Central memory CD8-positive, alpha-beta T cell (primary cell): ENCODE measurements around the gene POLA2.
A peak's percentile ranks its signal among the peaks of the same experiment; 100 is the strongest.
"Not testable (repeated sequence)": the region's sequence is repeated elsewhere in the genome, so short reads cannot be mapped to it uniquely, and the experiment has no call there.

Experiments used
- ATAC-seq: fragments of 150-1000 bp; cut with Tn5 transposase; replicated peaks from 2 replicates; pipeline ENCODE4 v1.10.0; 2022; ENCODE audit warnings: mild to moderate bottlenecking, moderate FRiP score, moderate number of reproducible peaks; ENCODE audit not compliant: poor library complexity, severe bottlenecking; ENCODE audit errors: extremely low read depth
- DNase-seq, 2 donors: peaks; one replicate each; pipeline ENCODE4 v3.0.0; 2021; ENCODE audit warnings: low spot score in 2 of 2
- H3K27ac Mint-ChIP-seq: one replicate; pipeline ENCODE4 v1.8.0; 2022; ENCODE audit warnings: low read depth, mild to moderate bottlenecking, moderate library complexity, mixed read lengths
- H3K27me3 Mint-ChIP-seq: one replicate; pipeline ENCODE4 v1.8.0; 2022; ENCODE audit warnings: mixed read lengths
- H3K36me3 Mint-ChIP-seq: one replicate; pipeline ENCODE4 v1.8.0; 2022; ENCODE audit warnings: mild to moderate bottlenecking, moderate library complexity, mixed read lengths; ENCODE audit not compliant: insufficient read depth
- H3K4me1 Mint-ChIP-seq: one replicate; pipeline ENCODE4 v1.8.0; 2022; ENCODE audit warnings: mixed read lengths
- H3K4me3 Mint-ChIP-seq: one replicate; pipeline ENCODE4 v1.8.0; 2022; ENCODE audit warnings: mild to moderate bottlenecking, moderate library complexity, mixed read lengths
- H3K9me3 Mint-ChIP-seq: one replicate; pipeline ENCODE4 v1.8.0; 2022; ENCODE audit warnings: mixed read lengths

Gene POLA2

DNA sequence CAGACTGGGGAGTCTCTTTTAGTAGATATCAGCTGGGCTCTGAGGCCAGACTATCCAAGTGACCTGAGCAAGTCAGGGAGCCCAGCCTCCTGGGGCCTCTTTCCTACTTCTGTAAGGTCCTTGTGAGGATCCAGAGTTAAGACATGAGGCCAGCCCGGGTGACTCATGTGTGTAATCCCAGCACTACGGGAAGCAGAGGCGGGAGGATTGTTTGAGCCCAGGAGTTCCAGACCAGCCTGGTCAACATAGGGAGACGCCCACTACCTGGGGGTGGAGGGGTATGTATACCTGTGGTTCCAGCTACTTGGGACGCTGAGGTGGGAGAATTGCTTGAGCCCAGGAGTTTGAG, 36.9 kb upstream of the POLA2 start:
- H3K27ac Mint-ChIP-seq: no peak overlapping the region
- no peak for ATAC-seq
- H3K36me3 Mint-ChIP-seq: peaks cover 4% of the 10 kb centered on the region
- peaks cover 41% of the 10 kb centered on the region for H3K27me3 Mint-ChIP-seq
- no peaks in the 10 kb centered on the region for H3K9me3 Mint-ChIP-seq
- peak overlapping the region; percentile 68 for H3K4me3 Mint-ChIP-seq
- H3K4me1 Mint-ChIP-seq: peaks cover 11% of the 10 kb centered on the region
- no peak for DNase-seq

DNA sequence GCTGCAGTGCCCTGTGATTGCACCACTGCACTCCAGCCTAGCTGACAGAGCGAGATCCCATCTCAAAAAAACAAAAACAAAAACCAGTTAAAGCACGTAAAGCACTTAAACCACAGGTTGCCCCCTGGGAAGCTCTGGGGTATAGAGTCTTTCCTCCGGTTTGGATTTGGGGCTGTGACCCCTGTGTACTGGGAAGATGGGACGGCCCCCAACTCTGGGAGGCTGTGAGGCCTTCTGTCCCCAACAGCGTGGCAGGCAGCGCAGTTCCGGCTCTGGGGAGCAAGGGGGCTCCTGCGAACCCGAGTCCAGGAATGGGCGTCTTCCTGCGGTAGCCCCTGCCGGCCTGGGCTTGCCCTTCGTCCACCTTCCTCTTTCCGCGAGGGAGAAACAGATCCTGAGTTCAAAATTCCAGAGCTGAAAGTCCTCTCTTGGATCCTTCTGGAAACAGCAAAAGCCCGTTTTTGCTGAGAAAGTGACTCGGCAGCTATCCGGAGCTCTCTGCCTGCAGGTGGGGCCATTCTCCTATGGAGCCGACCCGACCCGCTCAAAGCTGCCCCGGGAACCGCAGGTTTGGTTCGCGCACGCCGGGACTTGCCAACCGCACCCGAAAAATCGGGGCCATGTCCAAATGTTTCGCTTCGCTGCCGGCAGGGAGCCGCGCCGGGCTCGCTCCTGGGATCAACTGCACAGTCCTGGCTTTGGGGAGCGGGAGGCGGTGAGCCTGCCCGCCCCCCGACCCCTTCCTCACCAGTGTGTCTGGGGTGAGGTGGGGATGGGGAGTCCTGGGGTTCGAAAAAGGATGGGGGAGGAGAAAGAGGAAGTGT, 36.3 kb upstream of the POLA2 start:
- Mint-ChIP-seq H3K9me3 (no peaks in the 10 kb centered on the region), H3K4me3 (peak overlapping the region; percentile 68), H3K27ac (no peak overlapping the region), H3K27me3 (peaks cover 41% of the 10 kb centered on the region), H3K4me1 (peaks cover 7% of the 10 kb centered on the region), H3K36me3 (peaks cover 4% of the 10 kb centered on the region)
- DNase-seq (peak; percentile 26 to 29), ATAC-seq (peak; percentile 43)

DNA sequence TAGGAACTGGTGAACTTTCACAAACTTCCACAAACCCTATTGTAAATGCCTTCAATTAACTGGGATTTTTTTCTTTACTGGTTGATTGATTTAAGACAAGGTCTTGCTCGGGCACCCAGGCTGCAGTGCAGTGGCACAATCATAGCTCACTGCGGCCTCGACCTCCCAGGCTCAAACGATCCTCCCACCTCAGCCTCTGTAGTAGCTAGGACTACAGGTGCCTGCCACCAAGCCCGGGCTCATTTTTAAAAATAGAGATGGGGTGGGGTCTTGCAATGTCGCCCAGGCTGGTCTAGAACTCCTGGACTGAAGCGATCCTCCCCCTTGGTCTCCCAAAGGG, 35.7 kb upstream of the POLA2 start:
- peaks cover 41% of the 10 kb centered on the region for H3K27me3 Mint-ChIP-seq
- no peak for DNase-seq
- H3K4me1 Mint-ChIP-seq: peaks cover 7% of the 10 kb centered on the region
- H3K27ac Mint-ChIP-seq: no peak overlapping the region
- no peak for ATAC-seq
- peaks cover 4% of the 10 kb centered on the region for H3K36me3 Mint-ChIP-seq
- H3K4me3 Mint-ChIP-seq: peak overlapping the region; percentile 68
- H3K9me3 Mint-ChIP-seq: no peaks in the 10 kb centered on the region

DNA sequence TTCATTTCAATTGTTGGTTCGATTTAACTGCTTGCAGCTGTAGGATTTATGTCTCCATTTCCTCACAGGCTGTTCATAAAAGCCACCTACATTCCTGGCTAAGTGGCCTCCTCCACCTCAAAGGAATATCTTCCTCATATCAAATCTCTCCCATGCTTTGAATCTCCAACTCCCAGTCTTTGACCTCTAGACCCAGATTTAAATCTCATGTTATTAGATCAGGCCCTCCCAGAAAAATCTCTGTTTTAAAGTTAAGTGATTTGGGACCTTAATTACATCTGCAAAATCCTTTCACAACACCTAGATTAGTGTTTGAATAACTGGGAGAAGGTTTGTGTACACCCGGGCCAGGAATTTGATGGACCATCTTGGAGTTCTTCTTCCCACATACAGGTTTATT, 33.9 kb upstream of the POLA2 start:
- no peak for DNase-seq
- H3K27me3 Mint-ChIP-seq: peaks cover 41% of the 10 kb centered on the region
- no peaks in the 10 kb centered on the region for H3K9me3 Mint-ChIP-seq
- H3K4me1 Mint-ChIP-seq: peaks cover 7% of the 10 kb centered on the region
- no peak for ATAC-seq
- no peak overlapping the region for H3K27ac Mint-ChIP-seq
- no peak overlapping the region for H3K4me3 Mint-ChIP-seq
- peaks cover 4% of the 10 kb centered on the region for H3K36me3 Mint-ChIP-seq

DNA sequence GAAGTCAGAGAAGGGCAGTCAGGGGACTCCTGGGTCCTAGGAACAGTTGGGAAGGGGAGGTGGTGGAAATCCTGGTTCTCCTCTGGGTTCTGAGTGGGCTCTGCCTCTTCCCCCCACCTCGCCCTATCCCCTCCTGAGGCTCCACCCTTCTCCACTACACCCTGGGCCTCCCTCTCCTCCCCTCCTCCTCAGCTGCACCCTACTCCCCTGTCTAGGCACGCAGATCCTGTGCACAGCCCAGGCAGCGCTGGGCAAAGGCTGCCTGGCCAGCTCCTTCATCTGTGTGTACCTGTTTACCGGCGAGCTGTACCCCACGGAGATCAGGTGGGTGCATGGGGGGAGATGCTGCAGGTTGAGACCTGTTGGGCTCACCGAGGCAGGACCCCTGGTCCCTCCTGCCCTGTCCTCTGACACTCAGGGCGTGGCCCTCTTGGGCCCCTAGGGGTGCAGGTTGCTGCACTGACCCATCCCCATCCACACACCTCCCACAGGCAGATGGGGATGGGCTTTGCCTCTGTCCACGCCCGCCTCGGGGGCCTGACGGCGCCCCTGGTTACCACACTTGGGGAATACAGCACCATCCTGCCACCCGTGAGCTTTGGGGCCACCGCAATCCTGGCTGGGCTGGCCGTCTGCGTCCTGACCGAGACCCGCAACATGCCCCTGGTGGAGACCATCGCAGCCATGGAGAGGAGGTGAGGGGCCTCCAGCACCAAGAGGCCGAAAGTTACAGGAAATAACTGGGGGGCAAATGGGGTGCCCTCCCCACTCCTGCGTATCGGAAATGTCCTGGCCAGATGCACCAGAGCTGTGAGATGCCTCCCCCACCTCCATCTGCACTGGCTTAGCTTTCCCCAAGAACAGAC, 25.3 kb upstream of the POLA2 start:
- Mint-ChIP-seq H3K9me3 (no peaks in the 10 kb centered on the region), H3K4me3 (no peak overlapping the region), H3K27me3 (no peaks in the 10 kb centered on the region), H3K4me1 (no peaks in the 10 kb centered on the region), H3K36me3 (no peaks in the 10 kb centered on the region), H3K27ac (no peak overlapping the region)
- DNase-seq (no peak), ATAC-seq (no peak)

DNA sequence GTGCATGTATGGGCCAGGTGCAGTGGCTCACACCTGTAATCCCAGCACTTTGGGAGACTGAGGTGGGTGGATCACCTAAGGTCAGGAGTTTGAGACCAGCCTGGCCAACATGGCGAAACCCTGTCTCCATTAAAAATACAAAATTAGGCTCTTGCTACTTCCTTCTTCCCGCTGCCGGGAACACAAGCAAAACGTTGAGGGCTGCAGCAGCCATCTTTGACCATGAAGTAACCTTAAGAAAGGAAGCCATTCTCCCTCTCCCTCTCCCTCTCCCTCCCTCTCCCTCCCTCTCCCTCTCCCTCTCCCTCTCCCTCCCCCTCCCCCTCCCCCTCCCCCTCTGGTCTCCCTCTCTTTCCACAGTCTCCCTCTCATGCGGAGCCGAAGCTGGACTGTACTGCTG, 23.5 kb upstream of the POLA2 start:
- not testable (repeated sequence) for H3K4me1 Mint-ChIP-seq, H3K27me3 Mint-ChIP-seq, H3K4me3 Mint-ChIP-seq, H3K36me3 Mint-ChIP-seq, H3K9me3 Mint-ChIP-seq, ATAC-seq, H3K27ac Mint-ChIP-seq, DNase-seq

DNA sequence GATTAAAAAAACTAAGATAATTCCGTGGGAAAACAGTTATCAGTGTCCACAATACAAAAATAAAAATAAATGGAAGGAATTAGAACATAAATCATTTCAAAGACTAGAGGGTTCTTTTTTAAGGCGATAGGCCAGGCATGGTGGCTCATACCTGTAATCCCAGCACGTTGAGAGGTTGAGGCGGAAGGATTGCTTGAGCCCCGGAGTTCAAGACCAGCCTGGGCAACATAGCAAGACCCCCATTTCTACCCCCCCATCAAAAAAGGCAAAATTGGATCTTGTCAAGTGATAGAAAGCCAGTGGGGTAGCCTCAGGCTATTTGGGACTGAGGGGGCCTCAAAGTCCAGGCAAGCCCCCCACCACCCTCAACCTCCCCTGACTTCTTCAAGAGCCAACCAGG, 20.6 kb upstream of the POLA2 start:
- Mint-ChIP-seq H3K4me3 (no peak overlapping the region), H3K9me3 (no peaks in the 10 kb centered on the region), H3K36me3 (no peaks in the 10 kb centered on the region), H3K4me1 (no peaks in the 10 kb centered on the region), H3K27ac (no peak overlapping the region), H3K27me3 (no peaks in the 10 kb centered on the region)
- DNase-seq (no peak), ATAC-seq (no peak)

DNA sequence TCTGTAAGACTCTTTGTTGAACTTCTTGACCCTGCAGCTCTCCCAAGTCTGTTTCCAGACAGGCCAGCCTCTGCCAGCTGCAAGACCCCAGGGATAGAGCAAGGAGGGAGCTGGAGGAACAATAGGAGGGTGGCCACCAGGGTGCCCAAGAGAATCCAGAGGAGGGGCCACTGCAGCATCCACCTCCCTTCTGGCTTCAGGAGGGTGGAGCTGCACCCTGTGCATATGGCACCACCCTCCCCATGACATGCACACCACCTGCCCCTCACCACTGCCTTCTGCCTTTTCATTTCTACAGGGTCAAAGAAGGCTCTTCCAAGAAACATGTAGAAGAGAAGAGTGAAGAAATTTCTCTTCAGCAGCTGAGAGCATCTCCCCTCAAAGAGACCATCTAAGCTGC, 20.1 kb upstream of the POLA2 start:
- Mint-ChIP-seq H3K36me3 (no peaks in the 10 kb centered on the region), H3K4me3 (no peak overlapping the region)
- no peak for ATAC-seq

DNA sequence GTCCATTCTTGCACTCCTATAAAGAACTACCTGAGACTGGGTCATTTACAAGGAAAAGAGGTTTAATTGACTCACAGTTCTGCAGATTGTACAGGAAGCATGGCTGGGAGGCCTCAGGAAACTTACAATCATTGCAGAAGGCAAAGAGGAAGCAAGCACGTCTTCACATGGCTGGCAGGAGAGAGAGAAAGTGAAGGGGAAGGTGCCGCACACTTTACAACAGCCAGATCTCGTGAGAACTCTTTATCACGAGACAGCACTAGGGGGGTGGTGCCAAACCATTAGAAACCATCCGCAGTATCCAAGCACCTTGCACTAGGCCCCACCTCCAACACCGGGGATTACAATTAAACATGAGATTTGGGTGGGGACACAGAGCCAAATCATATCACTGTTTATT, 19.4 kb upstream of the POLA2 start:
- no peak for DNase-seq
- no peaks in the 10 kb centered on the region for H3K4me1 Mint-ChIP-seq
- no peak for ATAC-seq
- no peaks in the 10 kb centered on the region for H3K9me3 Mint-ChIP-seq
- no peaks in the 10 kb centered on the region for H3K27me3 Mint-ChIP-seq
- no peak overlapping the region for H3K4me3 Mint-ChIP-seq
- H3K36me3 Mint-ChIP-seq: peaks cover 1% of the 10 kb centered on the region
- no peak overlapping the region for H3K27ac Mint-ChIP-seq

More for the DNA sequence above, 20.1 kb upstream of the POLA2 start:
- DNase-seq: no peak
- no peaks in the 10 kb centered on the region for H3K9me3 Mint-ChIP-seq
- no peaks in the 10 kb centered on the region for H3K4me1 Mint-ChIP-seq
- no peak overlapping the region for H3K27ac Mint-ChIP-seq
- no peaks in the 10 kb centered on the region for H3K27me3 Mint-ChIP-seq

DNA sequence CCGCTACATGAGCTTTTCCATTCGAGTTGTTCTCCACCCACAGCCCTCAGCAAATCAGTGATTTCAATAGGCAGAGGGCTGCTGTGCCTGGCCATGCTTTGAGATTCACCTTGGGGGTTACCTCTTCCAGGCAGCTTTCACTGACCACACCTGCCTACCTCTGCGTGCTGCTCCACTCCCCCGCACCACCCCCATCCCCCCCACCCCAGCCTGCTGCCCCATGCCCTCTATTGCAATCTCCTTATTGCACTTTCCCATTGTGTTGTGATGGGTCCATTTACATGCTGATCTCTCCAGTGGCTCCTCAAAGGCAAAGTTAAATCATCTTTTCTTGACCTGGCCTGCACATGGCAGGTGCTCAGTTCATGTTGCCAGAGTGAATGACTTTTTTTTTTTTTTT, 18.0 kb upstream of the POLA2 start:
- Mint-ChIP-seq H3K9me3 (no peaks in the 10 kb centered on the region), H3K27ac (no peak overlapping the region), H3K27me3 (no peaks in the 10 kb centered on the region), H3K4me3 (no peak overlapping the region), H3K36me3 (peaks cover 3% of the 10 kb centered on the region), H3K4me1 (no peaks in the 10 kb centered on the region)
- DNase-seq: no peak
- no peak for ATAC-seq

DNA sequence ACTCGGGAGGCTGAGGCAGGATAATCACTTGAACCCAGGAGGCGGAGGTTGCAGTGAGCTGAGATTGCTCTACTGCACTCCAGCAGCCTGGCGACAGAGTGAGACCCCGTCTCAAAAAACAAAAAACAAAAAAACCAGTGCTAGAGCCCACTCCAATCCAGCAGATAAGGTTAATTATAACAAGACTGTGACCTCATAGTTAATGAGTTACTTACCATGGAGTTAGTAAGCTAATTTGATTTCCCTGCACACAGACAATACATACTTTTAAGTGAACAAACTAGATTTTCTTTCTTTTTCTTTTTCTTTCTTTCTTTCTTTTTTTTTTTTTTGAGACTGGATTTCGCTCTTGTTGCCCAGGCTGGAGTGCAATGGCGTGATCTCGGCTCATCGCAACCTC, 16.7 kb upstream of the POLA2 start:
- H3K4me3 Mint-ChIP-seq, ATAC-seq, H3K36me3 Mint-ChIP-seq, H3K4me1 Mint-ChIP-seq, H3K27me3 Mint-ChIP-seq, H3K9me3 Mint-ChIP-seq, DNase-seq, H3K27ac Mint-ChIP-seq: not testable (repeated sequence)

DNA sequence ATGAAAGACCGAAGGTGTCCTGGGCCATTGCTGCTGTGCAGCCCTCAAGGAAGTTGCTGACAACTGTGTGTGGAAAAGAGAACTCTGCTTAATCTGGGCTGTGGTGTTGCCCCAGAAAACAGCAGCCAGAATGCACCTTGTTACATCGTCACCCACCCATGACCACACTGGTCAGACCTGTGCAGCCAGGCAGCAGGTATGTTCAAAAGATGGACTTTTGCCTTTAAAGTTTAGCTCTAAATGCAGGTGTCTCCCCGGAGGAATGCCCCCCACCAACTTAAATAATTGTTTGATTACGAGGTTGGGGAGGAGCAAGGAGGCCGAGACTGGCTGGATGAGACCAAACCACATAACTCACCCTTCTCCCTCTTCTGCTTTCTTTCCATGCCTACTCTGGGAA, 15.3 kb upstream of the POLA2 start:
- DNase-seq (no peak), ATAC-seq (no peak)
- no peak overlapping the region for H3K27ac Mint-ChIP-seq
- H3K9me3 Mint-ChIP-seq: no peaks in the 10 kb centered on the region
- H3K36me3 Mint-ChIP-seq: peaks cover 5% of the 10 kb centered on the region
- H3K4me1 Mint-ChIP-seq: no peaks in the 10 kb centered on the region
- no peak overlapping the region for H3K4me3 Mint-ChIP-seq
- H3K27me3 Mint-ChIP-seq: no peaks in the 10 kb centered on the region

DNA sequence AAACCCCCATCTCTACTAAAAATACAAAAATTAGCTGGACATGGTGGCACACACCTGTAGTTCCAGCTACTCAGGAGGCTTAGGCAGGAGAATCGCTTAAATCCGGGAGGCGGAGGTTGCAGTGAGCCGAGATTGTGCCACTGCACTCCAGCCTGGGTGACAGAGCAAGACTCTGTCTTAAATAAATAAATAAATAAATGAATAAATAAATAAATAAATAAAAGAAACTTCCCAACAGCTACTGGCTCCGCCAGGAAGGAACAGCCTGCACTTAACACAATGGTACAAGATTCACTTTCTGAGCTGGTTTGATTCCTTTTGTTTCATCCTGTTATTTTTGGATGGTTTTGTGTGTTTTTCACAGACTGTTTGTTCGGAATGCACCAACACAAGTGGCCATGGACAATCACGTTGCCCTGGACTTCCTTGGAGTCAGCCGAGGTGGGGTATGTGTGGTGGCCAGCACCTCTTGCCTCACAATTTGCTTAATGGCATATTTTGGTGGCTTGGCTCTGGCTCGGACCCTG, 13.5 kb upstream of the POLA2 start:
- H3K27me3 Mint-ChIP-seq, H3K36me3 Mint-ChIP-seq, H3K9me3 Mint-ChIP-seq, ATAC-seq, H3K27ac Mint-ChIP-seq, H3K4me1 Mint-ChIP-seq, DNase-seq, H3K4me3 Mint-ChIP-seq: not testable (repeated sequence)
